GM19463 (cell line): ENCODE data around the gene TMEM163.
"Not testable (repeated sequence)": the region's sequence is repeated elsewhere in the genome, so short reads cannot be mapped to it uniquely, and the experiment has no call there.

Source experiments
- ATAC-seq: cut with Tn5 transposase; IDR thresholded peaks from one replicate; pipeline ENCODE4 v1.9.1; 2021; ENCODE audit warnings: mild to moderate bottlenecking, moderate library complexity; ENCODE audit not compliant: unreplicated experiment

TMEM163 gene

DNA sequence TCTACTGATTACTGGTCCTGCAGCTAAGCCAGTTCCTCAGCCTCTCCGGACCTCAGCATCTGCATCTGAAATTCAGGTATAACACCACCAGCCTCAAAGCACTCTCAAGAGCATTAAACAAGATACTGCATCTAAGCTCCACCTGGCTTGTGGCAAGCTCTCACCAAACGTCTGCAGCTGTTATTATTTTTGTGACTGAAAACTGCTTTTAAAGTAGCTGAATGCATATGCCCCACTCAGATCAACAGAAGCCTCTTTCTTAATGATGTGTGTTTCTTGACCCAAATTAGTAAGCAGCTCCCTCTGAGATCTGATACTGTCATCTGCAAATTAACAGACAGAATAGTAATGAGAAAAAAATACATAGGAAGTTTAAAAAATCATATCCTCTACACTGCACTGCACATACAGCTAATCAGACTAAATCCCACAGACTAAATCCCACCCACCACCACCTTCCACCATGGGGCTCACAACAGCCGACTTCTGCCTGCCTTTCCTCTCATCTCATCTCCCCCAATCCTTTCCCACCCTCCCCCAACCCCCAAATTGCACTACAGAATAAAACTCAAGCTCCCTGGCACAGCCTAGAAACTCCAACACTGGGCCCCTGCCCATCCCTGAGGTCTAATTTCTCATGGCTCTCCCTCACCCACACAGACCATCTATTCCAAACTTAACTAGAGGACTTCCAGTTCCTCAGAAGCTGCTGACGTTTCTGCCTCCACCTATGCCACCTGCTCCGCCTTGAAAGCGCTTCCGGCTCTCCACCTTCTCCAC is 52.9 kb downstream of the TMEM163 start:
- no peak for ATAC-seq

- no peak for ATAC-seq
Observed at GRCh38 chr2:134663451-134664450, 55.0 kb downstream of the TMEM163 start.

DNA sequence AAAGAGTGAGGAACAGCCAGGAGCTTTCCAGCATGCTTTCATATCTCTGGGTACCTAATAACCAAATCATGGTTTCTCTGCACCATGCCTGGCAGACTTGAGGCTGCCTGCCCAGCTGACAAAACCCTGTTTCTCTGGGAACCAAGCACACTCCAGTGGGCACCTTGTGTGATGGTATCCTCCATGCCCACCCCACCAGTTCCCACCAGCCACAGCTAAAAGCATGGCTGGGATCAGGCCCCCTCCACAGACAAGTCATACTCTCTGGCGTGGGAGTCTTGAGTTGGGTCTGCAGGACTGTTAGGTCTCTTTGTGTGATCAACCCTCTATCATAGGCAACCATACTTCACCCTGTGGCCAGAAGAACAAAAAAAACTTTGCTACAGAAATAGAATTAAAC is 56.0 kb downstream of the TMEM163 start:
- ATAC-seq = no peak

DNA sequence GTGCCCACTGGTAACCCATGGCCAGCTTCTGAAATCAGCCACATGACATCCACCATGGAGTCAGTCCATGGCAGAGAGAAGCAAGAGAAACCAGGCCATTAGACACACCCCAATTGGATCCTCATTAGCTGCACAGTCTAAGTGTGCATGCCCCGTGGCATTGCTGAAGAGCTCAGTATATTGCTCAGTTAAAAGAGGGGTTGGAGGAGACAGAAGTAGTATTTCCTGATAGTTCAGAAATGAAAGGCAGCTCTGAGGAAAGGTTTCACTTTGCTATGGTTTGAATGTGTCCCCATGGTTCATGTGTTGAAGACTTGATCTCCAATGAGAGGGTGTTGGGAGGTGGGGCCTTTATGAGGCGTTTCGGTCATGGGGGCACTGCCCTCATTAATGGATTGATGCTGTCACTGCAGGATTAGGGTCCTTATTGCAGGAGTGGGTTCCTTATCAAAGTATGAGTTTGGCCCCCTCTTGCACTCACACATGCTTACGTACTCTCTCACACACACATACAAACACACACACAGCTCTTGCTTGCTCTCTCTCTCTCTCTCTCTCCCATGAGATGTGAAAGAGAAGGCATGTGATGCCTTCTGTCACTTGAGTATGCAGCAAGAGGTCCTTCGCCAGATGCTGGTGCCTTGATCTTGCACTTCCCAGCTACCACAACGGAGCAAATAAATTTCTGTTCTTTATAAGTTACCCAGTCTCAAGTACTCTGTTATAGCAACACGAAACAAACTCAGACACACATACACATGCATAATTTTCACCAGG is 58.0 kb downstream of the TMEM163 start:
- ATAC-seq = no peak

DNA sequence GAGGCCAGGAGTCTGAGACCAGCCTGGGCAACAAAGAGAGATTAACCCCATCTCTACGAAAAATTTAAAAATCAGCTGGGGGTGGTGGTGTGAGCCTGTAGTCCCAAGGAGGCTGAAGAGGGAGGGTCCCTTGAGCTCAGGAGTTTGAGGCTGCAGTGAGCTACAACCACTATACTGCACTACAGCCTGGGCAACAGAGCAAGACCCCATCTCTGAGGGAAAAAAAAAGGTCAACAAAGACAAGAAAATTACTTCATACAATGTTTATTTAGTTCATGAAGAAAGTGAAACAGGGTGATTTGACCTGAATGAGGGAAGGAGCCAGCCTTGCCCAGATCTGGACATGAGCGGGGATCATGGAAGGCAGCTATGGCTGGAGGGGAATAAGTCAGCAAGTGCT is 59.1 kb downstream of the TMEM163 start:
- no peak for ATAC-seq

DNA sequence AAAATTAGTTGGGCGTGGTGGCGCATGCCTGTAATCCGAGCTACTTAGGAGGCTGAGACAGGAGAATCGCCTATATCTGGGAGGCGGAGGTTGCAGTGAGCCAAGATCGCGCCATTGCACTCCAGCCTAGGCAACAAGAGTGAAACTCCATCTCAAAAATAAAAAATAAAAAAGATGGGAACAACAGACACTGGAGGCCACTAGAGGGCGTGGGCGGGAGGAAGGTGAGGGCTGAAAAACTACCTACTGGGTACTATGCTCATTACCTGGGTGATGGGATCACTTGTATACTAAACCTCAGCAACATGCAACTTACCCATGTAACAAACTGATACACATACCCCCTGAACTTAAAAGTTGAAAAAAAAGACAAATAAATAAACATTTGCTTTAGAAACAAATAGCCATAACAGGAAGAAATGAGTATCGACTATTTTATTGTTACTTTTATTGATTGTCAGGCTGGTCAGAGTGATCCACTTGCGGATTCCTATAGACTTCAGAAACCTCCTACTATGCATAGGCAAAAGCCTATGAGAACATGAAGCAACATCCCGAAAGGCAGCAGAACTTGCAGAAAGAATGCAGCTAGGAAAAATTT is 61.0 kb downstream of the TMEM163 start:
- no peak for ATAC-seq

GRCh38 chr2:134656391-134656790 is 62.4 kb downstream of the TMEM163 start:
- ATAC-seq = not testable (repeated sequence)

- ATAC-seq = no peak
Observed at GRCh38 chr2:134648586-134648985, 70.2 kb downstream of the TMEM163 start.

DNA sequence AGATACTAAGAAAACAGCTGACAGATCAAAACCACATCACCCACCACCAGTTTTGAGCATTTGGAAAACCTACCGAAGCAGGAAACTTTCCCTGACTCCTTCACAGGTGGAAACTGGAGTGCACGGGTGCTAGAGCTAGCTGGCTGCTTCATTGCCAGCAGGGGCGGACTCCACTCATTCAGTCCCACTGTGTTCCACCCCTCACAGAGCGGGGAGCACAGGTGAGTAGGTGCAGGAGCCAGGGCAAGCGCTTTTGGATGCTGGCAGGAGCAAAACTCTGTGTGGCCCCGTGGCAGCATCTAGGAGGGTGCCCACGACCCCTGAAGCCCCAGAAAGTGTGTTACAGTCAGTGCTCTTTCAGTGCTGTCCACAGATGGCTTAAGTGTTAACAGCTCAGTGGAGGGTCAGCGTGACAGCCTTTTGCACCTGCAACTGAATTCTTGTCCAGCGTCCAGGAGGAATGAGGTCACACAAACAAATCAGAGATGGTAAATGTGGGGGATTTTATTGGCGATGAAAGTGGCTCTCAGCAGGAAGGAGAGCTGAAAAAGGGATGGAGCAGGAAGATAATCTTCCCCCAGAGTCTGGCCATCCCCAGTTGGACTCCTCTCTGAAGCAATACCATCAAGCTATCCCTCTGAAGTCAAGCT is 71.1 kb downstream of the TMEM163 start:
- no peak for ATAC-seq

DNA sequence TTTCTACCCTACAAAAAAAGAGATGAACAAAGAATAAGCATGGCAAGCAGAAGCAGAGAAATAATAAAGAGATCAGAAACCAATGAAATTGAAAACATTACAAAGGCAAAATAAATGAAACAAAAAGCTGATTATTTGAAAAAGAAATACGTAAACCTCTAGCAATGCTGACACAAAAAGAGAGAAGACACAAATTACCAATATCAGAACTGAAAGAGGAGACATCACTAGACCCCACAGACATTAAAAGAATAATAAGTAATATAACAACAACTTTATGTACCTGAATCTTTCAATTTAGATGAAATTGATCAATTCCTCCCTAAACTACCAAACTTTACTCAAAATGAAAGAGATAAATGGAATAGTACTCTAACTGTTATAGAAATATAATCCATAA is 75.9 kb downstream of the TMEM163 start:
- ATAC-seq = no peak

DNA sequence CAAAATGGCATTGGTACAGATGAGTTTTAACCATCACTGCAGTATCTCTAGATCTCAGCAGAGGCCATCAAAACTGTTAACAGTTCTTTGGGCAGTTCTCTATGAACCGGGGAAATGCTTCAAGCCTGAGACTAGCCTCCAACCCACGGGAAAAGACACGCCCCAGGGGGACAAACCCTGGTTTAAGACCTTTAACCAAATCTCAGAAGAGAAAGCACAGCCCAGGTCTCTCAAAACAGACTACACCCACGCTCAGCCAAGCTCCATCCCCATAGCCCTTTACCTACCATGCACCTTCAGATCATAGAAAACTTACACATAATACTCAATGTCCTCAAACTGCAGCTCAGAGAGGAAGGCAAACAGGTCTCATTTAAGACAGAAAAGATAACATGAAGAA is 78.3 kb downstream of the TMEM163 start:
- peak; percentile 52 for ATAC-seq

DNA sequence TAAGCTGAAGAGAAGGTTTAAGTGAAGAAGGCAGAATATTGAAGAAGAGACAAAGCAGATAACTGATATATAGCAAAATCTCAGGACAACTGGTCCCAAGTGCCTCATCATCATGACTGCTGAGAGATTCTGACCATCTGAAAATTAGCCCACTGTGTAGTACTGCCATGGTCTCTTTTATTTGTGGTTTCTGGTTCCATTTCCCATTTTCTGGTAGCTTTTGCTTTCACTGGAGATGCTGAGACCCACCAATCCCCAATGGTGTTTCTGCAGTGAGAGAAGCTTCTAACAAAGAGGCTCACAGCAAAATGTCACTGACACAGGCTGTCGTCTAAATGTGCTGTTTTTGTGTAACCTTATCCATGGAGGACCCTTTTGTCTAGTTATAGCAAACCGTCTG is 79.5 kb downstream of the TMEM163 start:
- ATAC-seq = no peak

GRCh38 chr2:134636714-134637113 is 82.1 kb downstream of the TMEM163 start:
- no peak for ATAC-seq

GRCh38 chr2:134634054-134634753 is 84.6 kb downstream of the TMEM163 start:
- ATAC-seq = no peak

GRCh38 chr2:134630504-134631159 is 88.2 kb downstream of the TMEM163 start:
- no peak for ATAC-seq

DNA sequence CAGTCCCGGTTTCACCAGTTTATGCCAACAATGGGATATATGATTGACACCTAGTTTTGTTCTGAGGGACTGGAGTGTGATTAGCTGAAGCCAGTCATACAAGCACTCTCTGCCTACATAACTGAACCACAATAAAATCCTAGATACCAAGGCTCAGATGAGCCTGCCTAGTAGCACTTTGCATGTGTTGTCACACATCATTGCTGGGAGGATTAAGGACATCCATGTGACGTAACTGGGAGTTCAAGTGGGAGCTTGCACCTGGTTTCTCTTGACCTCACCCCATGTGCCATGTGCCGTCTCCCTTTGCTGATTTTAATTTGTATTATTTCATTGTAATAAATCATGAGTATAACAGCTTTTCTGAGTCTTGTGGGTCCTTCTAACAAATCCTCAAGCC is 90.3 kb downstream of the TMEM163 start:
- ATAC-seq = no peak

- ATAC-seq = no peak
Observed at GRCh38 chr2:134626781-134627180, 92.0 kb downstream of the TMEM163 start.

- ATAC-seq = no peak
Observed at GRCh38 chr2:134625311-134625710, 93.5 kb downstream of the TMEM163 start.

DNA sequence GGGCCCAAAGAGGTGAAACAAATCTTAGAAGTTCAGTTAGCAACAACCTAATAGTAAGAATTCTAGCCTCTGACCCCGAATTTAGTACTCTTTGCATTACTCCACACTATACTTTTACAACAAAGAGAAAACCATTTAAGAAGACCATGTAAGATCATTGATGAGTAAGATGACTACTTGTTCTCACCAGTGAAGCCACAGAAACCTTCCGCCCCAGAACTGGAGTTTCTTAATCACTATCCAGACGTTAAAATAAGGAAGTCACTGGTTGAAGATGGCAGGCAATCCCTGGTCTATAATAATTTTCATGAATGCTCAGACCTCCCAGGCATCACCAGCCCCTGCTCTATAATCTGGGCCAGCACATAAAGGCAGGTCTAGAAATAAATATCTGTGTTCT is 95.0 kb downstream of the TMEM163 start:
- ATAC-seq = peak; percentile 88
